Body of pancreas (tissue), 4 donors: ENCODE results near the gene SPIRE2.

Source experiments
- CTCF ChIP-seq, 7 experiments: fragments of 450-650 bp in 4 of 7; fragments of 200-600 bp in 3 of 7; sonication (generic) in 3 of 7; IDR thresholded peaks; one replicate each; pipeline ENCODE4 v1.5.1; 2016 to 2019; ENCODE audit warnings: antibody characterized with exemption in 7 of 7
- POLR2A ChIP-seq, 3 donors: fragments of 450-650 bp; IDR thresholded peaks; one replicate each; pipeline ENCODE4 v1.6.1; 2016; ENCODE audit warnings: antibody characterized with exemption in 3 of 3, mild to moderate bottlenecking in 2 of 3

GRCh38 chr16:89869911-89870310 is 41.6 kb downstream of the SPIRE2 start:
- no peak for TF ChIP-seq CTCF (IDR thresholded peaks at IDR 0.05)
- TF ChIP-seq POLR2A (IDR thresholded peaks at IDR 0.05) = no peak
